H9 (cell line): ENCODE data around the gene TAOK3. TPM values are rescaled to one million over a fixed set of nuclear protein-coding genes. Genes with fewer than 3 reads are reported as not detected.

Experiments
- DNase-seq: peaks from one replicate; pipeline ENCODE4 v3.0.0-alpha.2; 2017
- H2AFZ ChIP-seq: one replicate; pipeline ENCODE4 v1.6.1; 2013; ENCODE audit warnings: mild to moderate bottlenecking, low read length, control low read depth, moderate library complexity
- H2AK5ac ChIP-seq: 2 replicates; pipeline ENCODE4 v1.6.1; 2013; ENCODE audit warnings: low read length, control low read depth, mixed read lengths; ENCODE audit not compliant: insufficient read length
- H2BK120ac ChIP-seq: one replicate; pipeline ENCODE4 v1.6.1; 2013; ENCODE audit warnings: low read depth, mild to moderate bottlenecking, low read length, control low read depth, inconsistent platforms; ENCODE audit not compliant: poor library complexity, severe bottlenecking
- H2BK12ac ChIP-seq: 2 replicates; pipeline ENCODE4 v1.6.1; 2013; ENCODE audit warnings: low read length, control low read depth, mixed read lengths, low read depth; ENCODE audit not compliant: insufficient read length
- H2BK15ac ChIP-seq: 2 replicates; pipeline ENCODE4 v1.6.1; 2013; ENCODE audit warnings: low read depth, low read length, control low read depth
- H2BK20ac ChIP-seq: one replicate; pipeline ENCODE4 v1.6.1; 2013; ENCODE audit warnings: low read depth, mild to moderate bottlenecking, low read length, control low read depth, inconsistent platforms; ENCODE audit not compliant: poor library complexity, severe bottlenecking
- H2BK5ac ChIP-seq: 2 replicates; pipeline ENCODE4 v1.6.1; 2013; ENCODE audit warnings: low read length, control low read depth, mixed read lengths; ENCODE audit not compliant: insufficient read length
- H3K14ac ChIP-seq: 2 replicates; pipeline ENCODE4 v1.6.1; 2013; ENCODE audit warnings: low read length, control low read depth; ENCODE audit not compliant: insufficient read depth
- H3K18ac ChIP-seq: 2 replicates; pipeline ENCODE4 v1.6.1; 2013; ENCODE audit warnings: low read depth, mild to moderate bottlenecking, mixed read lengths, low read length, control low read depth; ENCODE audit not compliant: insufficient read length
- H3K23ac ChIP-seq: 2 replicates; pipeline ENCODE4 v1.6.1; 2013; ENCODE audit warnings: low read length, control low read depth, mixed read lengths, low read depth; ENCODE audit not compliant: insufficient read length
- H3K23me2 ChIP-seq: 2 replicates; pipeline ENCODE4 v1.6.1; 2013; ENCODE audit warnings: low read depth, mild to moderate bottlenecking, mixed read lengths, low read length, control low read depth; ENCODE audit not compliant: insufficient read length, poor library complexity, severe bottlenecking
- H3K27ac ChIP-seq: 2 replicates; pipeline ENCODE4 v1.5.1; 2013; ENCODE audit warnings: low read length, control low read depth, mixed read lengths, low read depth; ENCODE audit not compliant: insufficient read length
- H3K27me3 ChIP-seq: 2 replicates; pipeline ENCODE4 v1.6.1; 2013; ENCODE audit warnings: low read length, control low read depth, inconsistent platforms; ENCODE audit not compliant: insufficient read depth
- H3K4ac ChIP-seq: 2 replicates; pipeline ENCODE4 v1.6.1; 2013; ENCODE audit warnings: low read depth, mild to moderate bottlenecking, control low read depth, inconsistent platforms, low read length, moderate library complexity
- H3K4me1 ChIP-seq: 2 replicates; pipeline ENCODE4 v1.6.1; 2013; ENCODE audit warnings: low read length, control low read depth, inconsistent platforms; ENCODE audit not compliant: insufficient read depth
- H3K4me2 ChIP-seq: 2 replicates; pipeline ENCODE4 v1.6.1; 2013; ENCODE audit warnings: low read length, control low read depth, mixed read lengths; ENCODE audit not compliant: insufficient read length, insufficient read depth
- H3K56ac ChIP-seq: 2 replicates; pipeline ENCODE4 v1.6.1; 2013; ENCODE audit warnings: low read depth, mild to moderate bottlenecking, mixed read lengths, low read length, control low read depth; ENCODE audit not compliant: insufficient read length
- H3K79me1 ChIP-seq: 2 replicates; pipeline ENCODE4 v1.6.1; 2013; ENCODE audit warnings: low read depth, mild to moderate bottlenecking, moderate library complexity, low read length, control low read depth, inconsistent platforms; ENCODE audit not compliant: insufficient read depth, poor library complexity, severe bottlenecking
- H3K79me2 ChIP-seq: 2 replicates; pipeline ENCODE4 v1.6.1; 2013; ENCODE audit warnings: low read length, control low read depth, inconsistent platforms; ENCODE audit not compliant: insufficient read depth
- H3K9ac ChIP-seq: 2 replicates; pipeline ENCODE4 v1.6.1; 2013; ENCODE audit warnings: low read length, control low read depth, mixed read lengths; ENCODE audit not compliant: insufficient read length; ENCODE audit errors: extremely low read depth
- H3K9me3 ChIP-seq: one replicate; pipeline ENCODE4 v1.6.1; 2013; ENCODE audit warnings: low read depth, low read length, inconsistent platforms; ENCODE audit not compliant: control insufficient read depth
- H3T11ph ChIP-seq: one replicate; pipeline ENCODE4 v1.6.1; 2013; ENCODE audit warnings: mild to moderate bottlenecking, low read length, control low read depth, inconsistent platforms
- H4K20me1 ChIP-seq: one replicate; pipeline ENCODE4 v1.6.1; 2013; ENCODE audit not compliant: control insufficient read depth, insufficient read length, insufficient read depth
- H4K5ac ChIP-seq: 2 replicates; pipeline ENCODE4 v1.6.1; 2013; ENCODE audit warnings: low read depth, mild to moderate bottlenecking, mixed read lengths, low read length, control low read depth; ENCODE audit not compliant: insufficient read length
- H4K8ac ChIP-seq: replicated peaks from 2 replicates; pipeline ENCODE4 v1.6.1; 2013; ENCODE audit warnings: low read length, control low read depth, mixed read lengths, low read depth; ENCODE audit not compliant: insufficient read length
- H4K91ac ChIP-seq: 2 replicates; pipeline ENCODE4 v1.6.1; 2013; ENCODE audit warnings: low read depth, mild to moderate bottlenecking, moderate library complexity, mixed read lengths, low read length, control low read depth; ENCODE audit not compliant: insufficient read length
- H3K27ac Mint-ChIP-seq, 3 experiments: 2 replicates in 2 of 3; 3 replicates in 1 of 3; pipeline ENCODE4 v1.8.0; 2020 to 2021; ENCODE audit warnings: mixed read lengths in 3 of 3, mild to moderate bottlenecking in 1 of 3, moderate library complexity in 1 of 3
- H3K27me3 Mint-ChIP-seq: 2 replicates; pipeline ENCODE4 v1.8.0; 2021; ENCODE audit warnings: low read depth, mild to moderate bottlenecking, moderate library complexity, mixed read lengths
- H3K36me3 Mint-ChIP-seq, 3 experiments: 2 replicates in 2 of 3; 3 replicates in 1 of 3; pipeline ENCODE4 v1.8.0; 2020 to 2021; ENCODE audit warnings: low read depth in 3 of 3, mixed read lengths in 3 of 3; ENCODE audit not compliant: insufficient read depth in 1 of 3
- H3K4me1 Mint-ChIP-seq, 2 experiments: 2 replicates each; pipeline ENCODE4 v1.8.0; 2020; ENCODE audit warnings: mixed read lengths in 2 of 2
- H3K4me3 Mint-ChIP-seq, 2 experiments: 2 replicates in 1 of 2; 3 replicates in 1 of 2; pipeline ENCODE4 v1.8.0; 2020 to 2021; ENCODE audit warnings: mild to moderate bottlenecking in 2 of 2, mixed read lengths in 2 of 2, moderate library complexity in 1 of 2
- H3K9me3 Mint-ChIP-seq, 2 experiments: 2 replicates in 1 of 2; 3 replicates in 1 of 2; pipeline ENCODE4 v1.8.0; 2020; ENCODE audit warnings: mild to moderate bottlenecking in 2 of 2, mixed read lengths in 2 of 2, moderate library complexity in 1 of 2
- CTCF ChIP-seq: fragments of 200-600 bp; sonication (generic); conservative IDR thresholded peaks from 3 replicates; pipeline ENCODE4 v1.8.0; 2021; ENCODE audit warnings: antibody characterized with exemption, mild to moderate bottlenecking
- WGBS: extraction: QIAGEN DNeasy Blood & Tissue Kit; methylation state at CpG from one replicate; pipeline ENCODE4 v1.1.7; 2013; ENCODE audit warnings: missing lambda C conversion rate, low lambda C conversion rate, mixed read lengths; ENCODE audit not compliant: insufficient read length; ENCODE audit errors: extremely low coverage; 5-methylcytosine and 5-hydroxymethylcytosine counted together
- total RNA-seq: library from RNA; stranded (reverse); gene quantifications from 2 replicates; pipeline ENCODE4 v1.2.1, GENCODE V29; 2021

The TAOK3 gene
- total RNA-seq, 1 experiment from 2014 or later, result 5.2 TPM

- H2BK12ac ChIP-seq, result no peak overlapping the region
- H3K9ac ChIP-seq, result no peak overlapping the region
- no peaks in the 10 kb centered on the region for H3K9me3 ChIP-seq
- no peak overlapping the region for H3T11ph ChIP-seq
- no peak overlapping the region for H3K18ac ChIP-seq
- H3K4me1 Mint-ChIP-seq, result no peaks in the 10 kb centered on the region
- no CpG with 5 or more reads among the region's 4 CpGs for WGBS
- no peaks in the 10 kb centered on the region for H4K20me1 ChIP-seq
- H3K4me3 Mint-ChIP-seq, result no peak overlapping the region
- no peaks in the 10 kb centered on the region for H3K27me3 ChIP-seq
- no peak overlapping the region for H3K4me2 ChIP-seq
- H2AK5ac ChIP-seq, result no peak overlapping the region
- no peak overlapping the region for H4K91ac ChIP-seq
- no peak for TF ChIP-seq CTCF
- H3K27ac Mint-ChIP-seq, result no peak overlapping the region
- DNase-seq, result no peak
- H2BK15ac ChIP-seq, result no peak overlapping the region
- H2AFZ ChIP-seq, result no peak overlapping the region
- no peaks in the 10 kb centered on the region for H3K79me1 ChIP-seq
- H3K56ac ChIP-seq, result no peak overlapping the region
- no peak overlapping the region for H4K8ac ChIP-seq
- H3K79me2 ChIP-seq, result no peaks in the 10 kb centered on the region
- H2BK20ac ChIP-seq, result no peak overlapping the region
- no peak overlapping the region for H3K23ac ChIP-seq
- no peaks in the 10 kb centered on the region; a peak in 2 of 5 replicates for H3K9me3 Mint-ChIP-seq
- H3K27ac ChIP-seq, result no peak overlapping the region
- no peaks in the 10 kb centered on the region for H3K23me2 ChIP-seq
- H3K14ac ChIP-seq, result no peak overlapping the region
- H3K27me3 Mint-ChIP-seq, result no peaks in the 10 kb centered on the region
- no peaks in the 10 kb centered on the region for H3K36me3 Mint-ChIP-seq
- no peak overlapping the region for H2BK5ac ChIP-seq
- H2BK120ac ChIP-seq, result no peak overlapping the region
- H3K4me1 ChIP-seq, result no peaks in the 10 kb centered on the region
- H3K4ac ChIP-seq, result no peak overlapping the region
- no peak overlapping the region for H4K5ac ChIP-seq
Measured at GRCh38 chr12:118274066-118274465, 98.6 kb downstream of the TAOK3 start.
